HEK293 (cell line): ENCODE results near the gene DDX20.

Source experiments
- BCL11B ChIP-seq: fragments of 450-650 bp; formaldehyde crosslinking; IDR thresholded peaks from 2 replicates; pipeline ENCODE4 v1.5.1; 2016; ENCODE audit warnings: low read depth, missing biosample characterization, missing genetic modification characterization
- CTCF ChIP-seq: fragments of 450-650 bp; formaldehyde crosslinking; IDR thresholded peaks from 2 replicates; pipeline ENCODE4 v1.5.1; 2016; ENCODE audit warnings: missing biosample characterization, missing genetic modification characterization
- GLI4 ChIP-seq: fragments of 450-650 bp; formaldehyde crosslinking; IDR thresholded peaks from 2 replicates; pipeline ENCODE4 v1.5.1; 2016; ENCODE audit warnings: missing biosample characterization, missing genetic modification characterization
- HOXD13 ChIP-seq: sonication (generic); formaldehyde crosslinking; IDR thresholded peaks from 2 replicates; pipeline ENCODE4 v1.8.0; 2022; ENCODE audit warnings: missing genetic modification reagents, borderline replicate concordance
- KLF17 ChIP-seq: fragments of 450-650 bp; formaldehyde crosslinking; IDR thresholded peaks from 2 replicates; pipeline ENCODE4 v1.5.1; 2016; ENCODE audit warnings: missing biosample characterization, missing genetic modification characterization
- KLF7 ChIP-seq: fragments of 450-650 bp; formaldehyde crosslinking; IDR thresholded peaks from 2 replicates; pipeline ENCODE4 v1.5.1; 2016; ENCODE audit warnings: missing biosample characterization, missing genetic modification characterization, borderline replicate concordance
- KLF9 ChIP-seq: fragments of 450-650 bp; formaldehyde crosslinking; IDR thresholded peaks from 2 replicates; pipeline ENCODE4 v1.5.1; 2016; ENCODE audit warnings: missing biosample characterization, missing genetic modification characterization, low read depth
- SCRT1 ChIP-seq: fragments of 450-650 bp; formaldehyde crosslinking; IDR thresholded peaks from 2 replicates; pipeline ENCODE4 v1.5.1; 2016; ENCODE audit warnings: missing biosample characterization, missing genetic modification characterization, borderline replicate concordance
- WT1 ChIP-seq: fragments of 450-650 bp; formaldehyde crosslinking; IDR thresholded peaks from 2 replicates; pipeline ENCODE4 v1.5.1; 2016; ENCODE audit warnings: missing biosample characterization, missing genetic modification characterization
- ZBTB10 ChIP-seq: fragments of 450-650 bp; formaldehyde crosslinking; IDR thresholded peaks from 2 replicates; pipeline ENCODE4 v1.5.1; 2016; ENCODE audit warnings: missing biosample characterization, missing genetic modification characterization
- ZBTB20 ChIP-seq: fragments of 450-650 bp; formaldehyde crosslinking; IDR thresholded peaks from 2 replicates; pipeline ENCODE4 v1.5.1; 2016; ENCODE audit warnings: missing biosample characterization, missing genetic modification characterization
- ZFP69B ChIP-seq: fragments of 450-650 bp; formaldehyde crosslinking; IDR thresholded peaks from 2 replicates; pipeline ENCODE4 v1.5.1; 2016; ENCODE audit warnings: missing biosample characterization, missing genetic modification characterization
- ZIC2 ChIP-seq: fragments of 450-650 bp; formaldehyde crosslinking; IDR thresholded peaks from 2 replicates; pipeline ENCODE4 v1.5.1; 2016; ENCODE audit warnings: missing biosample characterization, missing genetic modification characterization
- ZNF121 ChIP-seq: fragments of 450-650 bp; formaldehyde crosslinking; IDR thresholded peaks from 2 replicates; pipeline ENCODE4 v1.5.1; 2016; ENCODE audit warnings: missing biosample characterization, missing genetic modification characterization
- ZNF140 ChIP-seq: fragments of 450-650 bp; formaldehyde crosslinking; IDR thresholded peaks from 2 replicates; pipeline ENCODE4 v1.5.1; 2016; ENCODE audit warnings: missing biosample characterization, missing genetic modification characterization
- ZNF148 ChIP-seq: fragments of 450-650 bp; formaldehyde crosslinking; IDR thresholded peaks from 2 replicates; pipeline ENCODE4 v1.5.0; 2017; ENCODE audit warnings: missing biosample characterization, missing genetic modification characterization, borderline replicate concordance
- ZNF18 ChIP-seq: fragments of 450-650 bp; formaldehyde crosslinking; IDR thresholded peaks from 2 replicates; pipeline ENCODE4 v1.5.1; 2016; ENCODE audit warnings: missing biosample characterization, missing genetic modification characterization
- ZNF202 ChIP-seq: fragments of 450-650 bp; formaldehyde crosslinking; IDR thresholded peaks from 2 replicates; pipeline ENCODE4 v1.5.1; 2016; ENCODE audit warnings: missing biosample characterization, missing genetic modification characterization, borderline replicate concordance
- ZNF223 ChIP-seq: fragments of 450-650 bp; formaldehyde crosslinking; IDR thresholded peaks from 2 replicates; pipeline ENCODE4 v1.5.1; 2016; ENCODE audit warnings: missing biosample characterization, missing genetic modification characterization
- ZNF324 ChIP-seq: fragments of 450-650 bp; formaldehyde crosslinking; IDR thresholded peaks from 2 replicates; pipeline ENCODE4 v1.5.1; 2016; ENCODE audit warnings: missing biosample characterization, missing genetic modification characterization
- ZNF350 ChIP-seq: fragments of 450-650 bp; formaldehyde crosslinking; IDR thresholded peaks from 2 replicates; pipeline ENCODE4 v1.5.0; 2017; ENCODE audit warnings: missing biosample characterization, mild to moderate bottlenecking, missing genetic modification characterization
- ZNF394 ChIP-seq: fragments of 450-650 bp; formaldehyde crosslinking; IDR thresholded peaks from 2 replicates; pipeline ENCODE4 v1.5.1; 2016; ENCODE audit warnings: missing biosample characterization, missing genetic modification characterization, mild to moderate bottlenecking, moderate library complexity, borderline replicate concordance
- ZNF488 ChIP-seq: fragments of 450-650 bp; formaldehyde crosslinking; IDR thresholded peaks from 2 replicates; pipeline ENCODE4 v1.5.1; 2016; ENCODE audit warnings: missing biosample characterization, missing genetic modification characterization
- ZNF513 ChIP-seq: fragments of 450-650 bp; IDR thresholded peaks from 2 replicates; pipeline ENCODE4 v1.5.1; 2018; ENCODE audit warnings: missing biosample characterization, missing genetic modification characterization
- ZNF555 ChIP-seq: fragments of 450-650 bp; formaldehyde crosslinking; conservative IDR thresholded peaks from 2 replicates; pipeline ENCODE4 v1.5.1; 2017; ENCODE audit warnings: missing biosample characterization, mild to moderate bottlenecking, missing genetic modification characterization, inconsistent platforms
- ZNF777 ChIP-seq: fragments of 450-650 bp; formaldehyde crosslinking; IDR thresholded peaks from 2 replicates; pipeline ENCODE4 v1.5.1; 2017; ENCODE audit warnings: missing biosample characterization, missing genetic modification characterization, borderline replicate concordance
- ZSCAN18 ChIP-seq: fragments of 450-650 bp; formaldehyde crosslinking; IDR thresholded peaks from 2 replicates; pipeline ENCODE4 v1.5.1; 2016; ENCODE audit warnings: missing biosample characterization, missing genetic modification characterization

DDX20 gene

GRCh38 chr1:111725192-111725591 is 30.5 kb upstream of the DDX20 start (continued):
- no peak for TF ChIP-seq ZNF148 (tag by site-specific recombination)
- TF ChIP-seq ZNF140 (tag by site-specific recombination) = no peak
- no peak for TF ChIP-seq ZFP69B (tag by site-specific recombination)
- no peak; the same call in 1 of the 2 replicates for TF ChIP-seq CTCF (tag by site-specific recombination)
- no peak for TF ChIP-seq KLF7
- no peak for TF ChIP-seq ZNF488 (tag by site-specific recombination)
- TF ChIP-seq KLF9 (tag by site-specific recombination) = 0 out of 2 replicates have a peak, but pooled peaks have one; percentile 27
- TF ChIP-seq SCRT1 (tag by site-specific recombination) = no peak
- no peak for TF ChIP-seq GLI4 (tag by site-specific recombination)
- no peak for TF ChIP-seq HOXD13 (CRISPR knock-in tag)
- TF ChIP-seq ZNF121 (tag by site-specific recombination) = no peak
- TF ChIP-seq ZNF223 (tag by site-specific recombination) = no peak
- 0 out of 2 replicates have a peak, but pooled peaks have one; percentile 27 for TF ChIP-seq KLF17 (tag by site-specific recombination)
- no peak for TF ChIP-seq ZNF202 (tag by site-specific recombination)
- no peak for TF ChIP-seq WT1
- TF ChIP-seq ZNF555 (tag by site-specific recombination) = no peak
- no peak for TF ChIP-seq ZBTB20 (tag by site-specific recombination)
- TF ChIP-seq ZNF777 (tag by site-specific recombination) = no peak
- TF ChIP-seq BCL11B (tag by site-specific recombination) = no peak
- no peak for TF ChIP-seq ZNF513 (tag by site-specific recombination)
- no peak for TF ChIP-seq ZNF18 (tag by site-specific recombination)
- TF ChIP-seq ZNF324 (tag by site-specific recombination) = no peak
- no peak for TF ChIP-seq ZBTB10
- no peak for TF ChIP-seq ZSCAN18 (tag by site-specific recombination)
- peak; percentile 85 for TF ChIP-seq ZIC2
- TF ChIP-seq ZNF350 (tag by site-specific recombination) = no peak
- 0 out of 2 replicates have a peak, but pooled peaks have one; percentile 13 for TF ChIP-seq ZNF394
